PFSK-1 (cell line): ENCODE data around the gene MTUS2.

Experiments
- FOXP2 ChIP-seq: optimal IDR thresholded peaks from 2 replicates; pipeline ENCODE3; 2011; ENCODE audit warnings: borderline replicate concordance, control low read depth, inconsistent platforms; ENCODE audit not compliant: insufficient read depth; ENCODE audit errors: extremely low read length, extremely low read depth
- POLR2AphosphoS5 ChIP-seq: IDR thresholded peaks from 2 replicates; pipeline ENCODE4 v1.6.1; 2012; ENCODE audit warnings: low read depth, mild to moderate bottlenecking, control low read depth, low read length, moderate library complexity
- REST ChIP-seq, 2 experiments: IDR thresholded peaks; 2 replicates each; pipeline versions ENCODE4 v1.6.1 to v1.8.0; 2011 to 2012; ENCODE audit warnings: low read depth in 2 of 2, low read length in 2 of 2, control low read depth in 1 of 2, inconsistent platforms in 1 of 2, mild to moderate bottlenecking in 1 of 2, moderate library complexity in 1 of 2; ENCODE audit not compliant: insufficient read depth in 1 of 2
- SIN3A ChIP-seq: IDR thresholded peaks from 2 replicates; pipeline ENCODE4 v1.6.1; 2012; ENCODE audit warnings: mild to moderate bottlenecking, low read length, moderate library complexity, borderline replicate concordance; ENCODE audit not compliant: insufficient read depth

GRCh38 chr13:28820099-28821051 lies at the start of gene MTUS2:
- TF ChIP-seq REST (IDR thresholded peaks at IDR 0.05; ENCODE audit: insufficient read depth in 1 of 2, low read depth in 2 of 2, low read length in 2 of 2) (no peak), POLR2AphosphoS5 (no peak), SIN3A (no peak), FOXP2 (no peak)
